ENCODE measurements around the gene EME1. TPM values are rescaled to one million over a fixed set of nuclear protein-coding genes. Genes with fewer than 3 reads are reported as not detected.

The EME1 gene
- total RNA-seq (1 to 10 TPM in 2 of 7 donors, under 1 TPM in 5; 0.46 to 1.3 (median 0.88) TPM), polyA plus RNA-seq (1 to 10 TPM in 1 of 2 donors, under 1 TPM in 1; 0.63 to 1.4 TPM)
- long read RNA-seq, donor 1 = 0 reads
- long read RNA-seq, donor 2, partial matches to known transcripts = 0 of 4 reads
- long read RNA-seq, donor 2, other reads (novel, unspliced or antisense) = 0 of 4 reads
- long read RNA-seq, donor 3, partial matches to known transcripts = 0 of 2 reads
- long read RNA-seq, donor 3, other reads (novel, unspliced or antisense) = 1 of 2 reads

DNA sequence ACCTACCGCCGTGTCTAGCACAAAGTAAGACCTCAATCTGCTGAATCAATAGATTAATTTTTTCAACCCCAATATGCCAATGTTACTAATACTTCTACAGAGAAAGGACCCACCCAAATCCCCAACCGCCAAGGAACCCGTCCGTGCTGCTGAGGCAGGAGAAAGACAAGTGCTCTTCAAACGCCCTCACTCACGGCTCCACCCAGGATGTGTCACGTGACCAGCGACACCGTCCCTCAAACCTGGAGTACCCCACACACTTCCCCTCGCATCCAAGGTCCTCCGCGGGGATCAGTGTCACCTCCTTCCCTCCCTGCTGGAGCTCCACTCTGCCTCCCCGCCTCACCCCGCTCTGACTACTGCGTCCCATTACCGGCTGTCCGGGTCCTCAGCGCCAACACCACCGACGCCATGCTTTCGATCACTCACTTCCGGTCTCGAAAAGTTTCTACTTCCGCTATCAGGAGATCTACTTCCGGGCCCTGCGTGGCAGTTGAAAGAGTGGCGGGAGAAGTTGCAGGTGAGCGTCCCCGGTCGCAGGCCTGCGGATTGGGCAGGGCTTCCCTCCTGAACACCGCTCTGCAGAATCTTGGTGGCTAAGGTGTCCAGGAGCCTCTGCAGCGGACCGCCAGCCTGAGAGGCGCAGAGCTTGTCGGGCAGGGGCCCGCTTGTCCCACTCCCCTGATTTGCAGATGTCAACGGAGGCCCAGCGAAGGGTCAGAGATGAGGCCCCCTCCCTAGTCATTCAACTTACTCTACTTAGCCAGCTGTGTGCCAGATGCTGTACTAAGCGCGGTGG is at the start of gene EME1, which contains the start of gene MRPL27:
EME1 (plus strand) TSS at position 472 of the 799 bp plus-strand sequence. CDS start 1,980 bp downstream, outside the sequence.
MRPL27 (minus strand) TSS at position 427 of the 799 bp plus-strand sequence; CDS start at position 413, 14 bp downstream.
- Histone ChIP-seq H3K9me3 (no peaks in the 10 kb centered on the region), H3K27ac (peak within 1 kb of the TSS; percentile 80 to 81), H3K4me3 (peak within 1 kb of the TSS; percentile 94), H3K36me3 (no peaks in the 10 kb centered on the region), H3K27me3 (no peaks in the 10 kb centered on the region), H3K4me1 (ENCODE audit: insufficient read depth) (peaks cover 7% of the 10 kb centered on the region)
- peak; percentile 73 to 83 (median 76) for DNase-seq
- intact Hi-C loops (cut with DNase I) = no loop called here
- WGBS, 3 donors = 0 to 1% (median 1%) methylated on average over 42 of the region's 42 CpGs
- TF ChIP-seq POLR2A (IDR thresholded peaks at IDR 0.05) (peak; percentile 76), EP300 (IDR thresholded peaks at IDR 0.05) (no peak)
- TF ChIP-seq, protein P1, sequence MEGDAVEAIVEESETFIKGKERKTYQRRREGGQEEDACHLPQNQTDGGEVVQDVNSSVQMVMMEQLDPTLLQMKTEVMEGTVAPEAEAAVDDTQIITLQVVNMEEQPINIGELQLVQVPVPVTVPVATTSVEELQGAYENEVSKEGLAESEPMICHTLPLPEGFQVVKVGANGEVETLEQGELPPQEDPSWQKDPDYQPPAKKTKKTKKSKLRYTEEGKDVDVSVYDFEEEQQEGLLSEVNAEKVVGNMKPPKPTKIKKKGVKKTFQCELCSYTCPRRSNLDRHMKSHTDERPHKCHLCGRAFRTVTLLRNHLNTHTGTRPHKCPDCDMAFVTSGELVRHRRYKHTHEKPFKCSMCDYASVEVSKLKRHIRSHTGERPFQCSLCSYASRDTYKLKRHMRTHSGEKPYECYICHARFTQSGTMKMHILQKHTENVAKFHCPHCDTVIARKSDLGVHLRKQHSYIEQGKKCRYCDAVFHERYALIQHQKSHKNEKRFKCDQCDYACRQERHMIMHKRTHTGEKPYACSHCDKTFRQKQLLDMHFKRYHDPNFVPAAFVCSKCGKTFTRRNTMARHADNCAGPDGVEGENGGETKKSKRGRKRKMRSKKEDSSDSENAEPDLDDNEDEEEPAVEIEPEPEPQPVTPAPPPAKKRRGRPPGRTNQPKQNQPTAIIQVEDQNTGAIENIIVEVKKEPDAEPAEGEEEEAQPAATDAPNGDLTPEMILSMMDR (IDR thresholded peaks at IDR 0.05) = no peak

DNA sequence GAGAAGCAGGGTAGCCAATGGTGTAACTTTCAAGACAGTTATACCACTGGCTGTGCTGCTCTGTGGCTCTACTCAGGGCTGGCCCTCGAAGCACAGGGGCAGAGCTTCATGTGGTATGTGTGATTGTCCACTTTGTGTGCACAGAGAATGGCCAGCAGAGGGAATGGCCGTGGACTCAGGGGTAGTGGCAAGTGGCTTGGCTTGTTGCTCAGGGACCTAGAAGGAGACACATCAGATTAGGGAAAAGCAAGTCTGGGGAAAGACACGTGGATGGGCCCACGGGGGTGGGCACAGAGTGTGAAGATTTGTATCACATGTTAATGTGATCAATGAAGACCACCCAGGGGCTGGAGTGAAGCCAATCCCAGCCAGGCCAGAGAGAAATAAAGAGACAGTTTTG is 47.1 kb upstream of the EME1 start:
- TF ChIP-seq POLR2A (IDR thresholded peaks at IDR 0.05) = no peak
- TF ChIP-seq, protein P1 (IDR thresholded peaks at IDR 0.05) = no peak
- no peak for TF ChIP-seq EP300 (IDR thresholded peaks at IDR 0.05)
- Histone ChIP-seq H3K4me3 (no peak overlapping the region), H3K4me1 (ENCODE audit: insufficient read depth) (no peaks in the 10 kb centered on the region), H3K36me3 (no peaks in the 10 kb centered on the region), H3K27me3 (no peaks in the 10 kb centered on the region), H3K27ac (no peak overlapping the region), H3K9me3 (no peaks in the 10 kb centered on the region)
- intact Hi-C loops (cut with DNase I) = no loop called here
- peak in 1 of 5 donors; percentile 23 for DNase-seq
- 53 to 60% (median 55%) methylated on average over 4 of the region's 4 CpGs for WGBS, 3 donors

DNA sequence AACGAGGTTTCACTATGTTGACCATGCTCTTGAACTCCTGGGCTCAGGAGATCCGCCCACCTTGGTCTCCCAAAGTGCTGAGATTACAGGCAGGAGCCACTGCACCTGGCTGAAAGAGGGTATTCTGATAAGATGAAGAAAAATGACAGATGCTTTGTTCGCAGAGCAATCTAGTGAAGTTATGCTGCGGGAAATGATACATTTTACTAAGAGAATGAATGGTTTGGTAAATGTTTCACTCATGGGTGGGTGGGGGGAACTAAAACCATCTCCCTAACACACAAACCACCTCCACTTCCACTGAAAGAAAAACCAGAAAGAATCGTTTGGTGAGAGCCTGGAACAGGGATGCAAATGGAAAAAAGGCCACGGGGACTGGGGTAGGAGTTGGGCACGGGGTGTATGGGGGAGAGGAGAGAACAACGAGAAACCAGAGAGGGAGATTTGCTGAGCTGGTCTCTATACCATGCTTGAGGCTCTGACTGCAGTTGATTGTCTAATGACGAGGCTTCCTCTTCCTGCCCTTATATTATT is 46.1 kb upstream of the EME1 start:
- no peaks in the 10 kb centered on the region for H3K4me1 ChIP-seq (ENCODE audit: insufficient read depth)
- TF ChIP-seq POLR2A (IDR thresholded peaks at IDR 0.05) (no peak), EP300 (IDR thresholded peaks at IDR 0.05) (no peak)
- TF ChIP-seq, protein P1 (IDR thresholded peaks at IDR 0.05) = no peak
- WGBS, 3 donors = 81 to 89% (median 85%) methylated on average over 9 of the region's 9 CpGs

More for the DNA sequence above, 46.1 kb upstream of the EME1 start:
- H3K9me3 ChIP-seq = no peaks in the 10 kb centered on the region
- H3K27me3 ChIP-seq = no peaks in the 10 kb centered on the region
- intact Hi-C loops (cut with DNase I) = no loop called here
- H3K27ac ChIP-seq = no peak overlapping the region
- DNase-seq = no peak
- H3K36me3 ChIP-seq = no peaks in the 10 kb centered on the region
- H3K4me3 ChIP-seq = no peak overlapping the region

Data from ovary (tissue), 10 donors.